IMR-90 (cell line): ENCODE data around the gene ARPC5.

Experiments
- CEBPB ChIP-seq: IDR thresholded peaks from 2 replicates; pipeline ENCODE4 v1.6.1; 2012; ENCODE audit warnings: low read depth, low read length, improper control_type of control experiment
- CHD1 ChIP-seq: IDR thresholded peaks from 2 replicates; pipeline ENCODE4 v1.6.1; 2012; ENCODE audit warnings: low read depth, low read length, improper control_type of control experiment
- ELK1 ChIP-seq: fragments of 150-350 bp; IDR thresholded peaks from 2 replicates; pipeline ENCODE4 v1.6.1; 2016; ENCODE audit warnings: low read depth, mild to moderate bottlenecking, low read length, moderate library complexity, borderline replicate concordance
- MAFK ChIP-seq: IDR thresholded peaks from 2 replicates; pipeline ENCODE4 v1.6.1; 2012; ENCODE audit warnings: low read depth, low read length, improper control_type of control experiment
- MAZ ChIP-seq: IDR thresholded peaks from 2 replicates; pipeline ENCODE4 v1.6.1; 2012; ENCODE audit warnings: low read depth, mild to moderate bottlenecking, low read length, improper control_type of control experiment, moderate library complexity, borderline replicate concordance
- MXI1 ChIP-seq: IDR thresholded peaks from 2 replicates; pipeline ENCODE4 v1.6.1; 2012; ENCODE audit warnings: low read depth, mild to moderate bottlenecking, low read length, moderate library complexity, borderline replicate concordance
- NFE2L2 ChIP-seq: fragments of 150-350 bp; IDR thresholded peaks from 2 replicates; pipeline ENCODE4 v1.6.1; 2016; ENCODE audit warnings: low read depth, mild to moderate bottlenecking, low read length
- POLR2A ChIP-seq: IDR thresholded peaks from 2 replicates; pipeline ENCODE4 v1.6.1; 2012; ENCODE audit warnings: mild to moderate bottlenecking, low read depth, low read length
- RAD21 ChIP-seq: IDR thresholded peaks from 2 replicates; pipeline ENCODE4 v1.6.1; 2012; ENCODE audit warnings: low read length, improper control_type of control experiment
- RCOR1 ChIP-seq: IDR thresholded peaks from 2 replicates; pipeline ENCODE4 v1.6.1; 2012; ENCODE audit warnings: mild to moderate bottlenecking, low read length, improper control_type of control experiment; ENCODE audit not compliant: insufficient replicate concordance
- RFX5 ChIP-seq: IDR thresholded peaks from 2 replicates; pipeline ENCODE4 v1.8.0; 2012; ENCODE audit warnings: low read depth, mild to moderate bottlenecking, low read length, moderate library complexity
- SMC3 ChIP-seq: fragments of 150-350 bp; IDR thresholded peaks from 2 replicates; pipeline ENCODE4 v1.6.1; 2016; ENCODE audit warnings: low read depth, mild to moderate bottlenecking, antibody characterized with exemption, low read length, moderate library complexity
- USF2 ChIP-seq: fragments of 150-350 bp; IDR thresholded peaks from 2 replicates; pipeline ENCODE4 v1.6.1; 2017; ENCODE audit warnings: mild to moderate bottlenecking, antibody characterized with exemption, low read length, low read depth
- TF ChIP-seq, protein P1 (sequence below): conservative IDR thresholded peaks from 2 replicates; pipeline ENCODE4 v1.5.1; 2012; ENCODE audit warnings: mild to moderate bottlenecking, low read depth, low read length, improper control_type of control experiment

GRCh38 chr1:183607322-183607980, 28.1 kb downstream of the ARPC5 start:
- TF ChIP-seq, protein P1, sequence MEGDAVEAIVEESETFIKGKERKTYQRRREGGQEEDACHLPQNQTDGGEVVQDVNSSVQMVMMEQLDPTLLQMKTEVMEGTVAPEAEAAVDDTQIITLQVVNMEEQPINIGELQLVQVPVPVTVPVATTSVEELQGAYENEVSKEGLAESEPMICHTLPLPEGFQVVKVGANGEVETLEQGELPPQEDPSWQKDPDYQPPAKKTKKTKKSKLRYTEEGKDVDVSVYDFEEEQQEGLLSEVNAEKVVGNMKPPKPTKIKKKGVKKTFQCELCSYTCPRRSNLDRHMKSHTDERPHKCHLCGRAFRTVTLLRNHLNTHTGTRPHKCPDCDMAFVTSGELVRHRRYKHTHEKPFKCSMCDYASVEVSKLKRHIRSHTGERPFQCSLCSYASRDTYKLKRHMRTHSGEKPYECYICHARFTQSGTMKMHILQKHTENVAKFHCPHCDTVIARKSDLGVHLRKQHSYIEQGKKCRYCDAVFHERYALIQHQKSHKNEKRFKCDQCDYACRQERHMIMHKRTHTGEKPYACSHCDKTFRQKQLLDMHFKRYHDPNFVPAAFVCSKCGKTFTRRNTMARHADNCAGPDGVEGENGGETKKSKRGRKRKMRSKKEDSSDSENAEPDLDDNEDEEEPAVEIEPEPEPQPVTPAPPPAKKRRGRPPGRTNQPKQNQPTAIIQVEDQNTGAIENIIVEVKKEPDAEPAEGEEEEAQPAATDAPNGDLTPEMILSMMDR: no peak
- TF ChIP-seq POLR2A: no peak
- no peak for TF ChIP-seq USF2
- TF ChIP-seq MXI1: no peak
- no peak for TF ChIP-seq RAD21
- TF ChIP-seq NFE2L2: no peak
- no peak for TF ChIP-seq MAFK
- TF ChIP-seq RFX5: no peak
- no peak for TF ChIP-seq SMC3
- no peak for TF ChIP-seq MAZ
- no peak for TF ChIP-seq CEBPB
- no peak for TF ChIP-seq ELK1
- no peak for TF ChIP-seq CHD1
- no peak for TF ChIP-seq RCOR1
